Fibroblast of lung (primary cell): ENCODE results near the gene SLC5A5.

ENCODE experiments used
- CTCF ChIP-seq, 2 donors: IDR thresholded peaks in 1 of 2; conservative IDR thresholded peaks in 1 of 2; 1 replicate in 1 of 2; 2 replicates in 1 of 2; pipeline ENCODE4 v1.5.1; 2011 to 2012; ENCODE audit warnings: low read length in 2 of 2, control low read depth in 1 of 2, inconsistent platforms in 1 of 2, low read depth in 1 of 2, mild to moderate bottlenecking in 1 of 2
- EZH2 ChIP-seq: IDR thresholded peaks from 2 replicates; pipeline ENCODE4 v1.5.1; 2012; ENCODE audit warnings: low read length, control low read depth, mild to moderate bottlenecking; ENCODE audit errors: missing control alignments

GRCh38 chr19:17881701-17882100 is 10.0 kb downstream of the SLC5A5 start:
- TF ChIP-seq CTCF (conservative IDR thresholded peaks at IDR 0.05 in 1 of 2, IDR thresholded peaks at IDR 0.05 in 1 of 2; ENCODE audit: low read depth in 1 of 2, low read length in 2 of 2) (no peak), EZH2 (no peak)
